ENCODE data around the gene MSMB.
"Not testable (repeated sequence)": the region's sequence is repeated elsewhere in the genome, so short reads cannot be mapped to it uniquely, and the experiment has no call there.

MSMB gene, protein sequence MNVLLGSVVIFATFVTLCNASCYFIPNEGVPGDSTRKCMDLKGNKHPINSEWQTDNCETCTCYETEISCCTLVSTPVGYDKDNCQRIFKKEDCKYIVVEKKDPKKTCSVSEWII

DNA sequence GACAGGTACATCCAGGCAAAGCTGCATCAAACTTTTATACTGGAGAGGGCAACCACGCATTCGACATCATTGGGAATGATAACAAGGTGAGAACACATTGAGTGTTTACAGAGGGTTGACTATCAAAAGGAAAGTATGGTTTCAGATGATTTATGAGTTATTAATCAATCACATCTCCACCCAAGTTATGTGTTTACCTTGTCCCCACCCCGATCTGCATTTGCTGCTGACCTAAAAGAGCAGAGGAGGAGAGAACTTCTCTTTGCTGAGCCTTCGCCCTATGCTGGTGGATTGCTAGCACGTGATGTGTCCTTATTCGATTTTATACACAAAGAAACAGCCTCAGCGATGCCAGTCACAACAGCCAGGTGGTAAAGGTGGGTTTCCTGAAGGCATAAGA, at the start of gene MSMB:
Gene MSMB (minus strand): TSS at position 9 of the 400 bp plus-strand sequence. CDS start 32 bp downstream, outside the sequence.
- no peak for DNase-seq (ENCODE audit: low spot score)

DNA sequence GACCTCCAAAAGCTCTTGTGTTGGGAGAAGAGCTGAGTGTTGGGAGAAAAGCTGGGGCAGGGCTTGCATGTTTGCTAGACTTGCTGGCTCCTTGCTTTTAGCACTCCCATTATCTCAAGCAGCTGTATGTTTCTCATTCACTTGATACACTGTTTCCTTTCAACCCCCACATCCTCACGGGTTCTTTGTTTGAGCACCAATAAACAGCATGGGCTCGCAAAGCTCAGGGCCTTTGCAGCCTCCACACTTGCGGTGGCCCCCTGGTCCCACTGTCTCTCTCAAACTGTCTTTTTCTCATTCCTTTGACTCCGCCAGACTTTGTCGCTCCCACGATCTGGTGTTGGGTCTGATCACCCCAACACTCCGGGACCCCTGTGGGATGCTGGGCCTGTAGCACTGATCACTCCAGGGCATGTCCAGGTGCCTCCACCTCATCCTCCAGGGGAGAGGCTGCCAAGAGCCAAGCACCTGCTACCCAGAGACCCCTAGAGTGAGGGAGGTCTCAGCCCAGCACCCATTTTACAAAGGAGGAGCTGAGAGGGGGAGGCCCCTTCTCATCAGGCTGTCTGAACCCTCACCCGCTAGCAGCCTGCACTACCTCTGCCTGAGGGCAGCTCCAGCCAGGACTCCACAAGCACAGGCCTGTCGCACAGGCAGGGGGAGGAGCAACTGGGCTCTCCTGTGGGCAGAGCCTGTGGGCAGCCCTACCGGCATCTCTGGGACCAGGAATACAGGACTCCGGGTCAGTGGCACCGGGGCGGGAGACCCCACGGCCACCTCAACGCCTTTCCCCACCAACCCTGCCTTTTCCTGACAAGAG, 49.1 kb upstream of the MSMB start:
- DNase-seq (ENCODE audit: low spot score), result no peak

GRCh38 chr10:46094197-46094500, 48.1 kb upstream of the MSMB start:
- no peak for DNase-seq (ENCODE audit: low spot score)

DNA sequence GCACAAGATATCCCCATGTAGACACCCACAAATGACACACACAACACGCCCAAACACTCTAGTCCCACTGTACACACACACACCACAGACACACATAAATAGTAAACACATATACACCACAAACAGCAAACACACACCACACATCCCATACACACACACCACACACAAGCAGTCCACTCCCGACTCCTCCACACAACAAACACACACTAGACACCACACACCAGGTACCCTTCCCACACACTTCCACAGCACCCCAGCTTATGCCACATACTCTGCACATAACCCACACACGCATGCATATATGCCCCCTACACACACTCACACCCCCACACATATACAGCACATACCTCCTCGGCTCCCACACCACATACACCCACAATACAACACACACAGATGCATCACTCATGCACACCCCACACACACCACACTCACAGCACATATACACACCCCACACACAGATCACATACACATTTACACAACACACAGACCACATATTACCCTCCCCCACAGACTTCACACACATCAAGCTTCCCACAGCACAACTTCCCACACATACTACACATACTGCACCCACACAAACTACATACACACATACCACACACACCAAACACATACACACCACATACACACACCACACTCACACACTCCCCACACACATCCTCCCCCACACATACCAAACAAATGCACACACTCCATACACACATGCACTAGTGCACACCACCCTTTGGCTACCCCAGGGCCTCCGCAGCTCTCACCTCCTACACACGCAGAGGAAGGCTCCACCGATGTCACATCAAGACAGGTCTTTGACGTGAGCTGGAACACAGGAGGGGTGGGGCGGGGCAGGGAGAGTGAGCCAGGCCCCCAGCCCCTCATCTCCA, 47.5 kb upstream of the MSMB start:
- not testable (repeated sequence) for DNase-seq (ENCODE audit: low spot score)

DNA sequence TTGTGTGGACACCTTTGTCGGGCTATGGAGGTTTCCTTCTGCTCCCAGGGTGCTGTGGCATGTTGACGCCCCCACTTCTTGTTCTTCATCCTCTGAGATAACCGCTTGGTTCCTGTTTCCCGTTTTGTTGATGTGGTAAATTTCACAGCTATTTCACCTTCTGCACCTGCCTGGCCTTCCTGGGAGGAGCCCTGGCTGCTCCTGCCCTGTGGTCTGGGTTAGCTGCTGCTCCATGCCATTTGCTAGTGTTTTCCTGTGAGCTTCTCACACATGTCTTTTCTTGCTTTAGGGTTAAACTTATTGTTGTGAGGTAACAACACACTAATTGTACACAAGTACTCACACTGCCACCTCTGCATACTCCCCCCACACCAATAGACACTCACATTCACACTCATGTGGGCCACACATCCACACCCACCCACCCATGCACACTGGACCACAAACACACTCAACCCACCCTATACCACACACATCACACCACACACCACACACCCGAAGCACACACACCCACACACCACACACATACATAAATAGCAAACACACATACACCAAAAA, 46.5 kb upstream of the MSMB start:
- no peak for DNase-seq (ENCODE audit: low spot score)

DNA sequence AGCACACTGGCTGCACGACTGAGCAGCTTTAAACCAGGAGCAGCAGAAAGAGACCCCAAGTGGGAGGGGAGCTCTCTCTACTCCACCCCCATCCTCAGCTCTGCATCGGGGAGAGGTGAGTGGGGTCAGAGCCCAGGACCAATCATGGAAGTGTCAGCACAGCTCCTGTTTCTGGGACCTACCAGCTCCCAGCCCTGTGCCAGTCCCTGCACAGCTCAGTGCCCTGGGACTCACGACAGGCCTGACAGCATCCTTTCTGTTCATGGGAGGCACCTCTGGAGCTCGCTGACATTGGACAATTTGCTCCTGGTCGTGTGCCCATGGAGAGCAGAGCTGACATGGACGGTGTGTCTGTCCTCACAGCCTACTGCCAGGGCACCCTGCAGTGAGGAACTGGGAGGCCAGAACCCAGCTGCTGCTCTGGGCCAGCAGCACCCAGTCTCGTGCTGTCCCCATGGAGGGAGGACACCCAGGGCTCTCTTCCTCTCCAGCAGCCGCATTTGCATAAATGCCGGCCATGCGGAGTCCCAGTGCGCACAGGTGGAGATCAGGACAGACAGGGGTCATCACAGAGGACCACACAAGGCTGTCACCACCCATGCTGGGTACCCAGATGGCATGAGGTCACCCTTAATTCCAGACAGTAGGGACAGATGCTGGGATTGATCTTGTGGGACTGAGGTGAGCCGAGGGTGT, 45.9 kb upstream of the MSMB start:
- DNase-seq (ENCODE audit: low spot score), result no peak

DNA sequence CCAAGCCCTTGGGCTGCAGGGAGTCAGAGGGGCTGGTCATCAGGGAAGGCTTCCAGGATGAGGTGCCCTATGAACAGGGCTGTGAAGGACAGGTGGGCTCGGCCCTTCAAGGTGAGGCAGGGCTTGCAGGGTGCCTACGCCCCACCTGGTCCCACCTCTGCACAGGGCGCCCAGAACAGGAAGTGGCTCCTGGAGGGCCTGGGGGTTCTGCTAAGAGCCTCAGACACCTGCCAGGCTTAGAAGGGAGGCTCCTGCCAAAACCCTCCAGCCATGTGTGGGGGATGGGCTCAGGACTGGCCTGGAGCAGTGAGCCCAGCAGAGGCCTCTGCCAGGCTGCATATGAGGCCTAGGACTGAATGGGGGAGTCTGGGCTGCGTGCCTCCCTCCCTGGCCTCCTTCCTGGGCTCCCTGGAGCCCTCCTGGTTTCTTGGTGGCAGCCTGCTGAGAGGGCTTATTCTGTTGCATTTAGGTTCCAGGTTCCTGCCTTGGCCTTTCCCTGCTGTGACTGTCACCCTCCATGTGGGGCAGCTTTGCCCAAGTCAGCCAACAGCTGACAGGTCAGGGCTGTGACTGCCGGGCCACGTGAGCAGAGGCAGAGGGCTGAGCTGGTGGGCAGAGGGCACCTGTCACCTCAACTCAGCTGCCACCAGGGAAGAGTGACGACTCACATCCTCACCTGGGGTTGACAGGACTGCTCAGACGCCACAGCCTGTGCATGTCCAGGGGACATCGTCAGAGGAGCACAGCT, 45.2 kb upstream of the MSMB start:
- DNase-seq (ENCODE audit: low spot score), result no peak

GRCh38 chr10:46090258-46090812, 44.3 kb upstream of the MSMB start:
- no peak for DNase-seq (ENCODE audit: low spot score)

DNA sequence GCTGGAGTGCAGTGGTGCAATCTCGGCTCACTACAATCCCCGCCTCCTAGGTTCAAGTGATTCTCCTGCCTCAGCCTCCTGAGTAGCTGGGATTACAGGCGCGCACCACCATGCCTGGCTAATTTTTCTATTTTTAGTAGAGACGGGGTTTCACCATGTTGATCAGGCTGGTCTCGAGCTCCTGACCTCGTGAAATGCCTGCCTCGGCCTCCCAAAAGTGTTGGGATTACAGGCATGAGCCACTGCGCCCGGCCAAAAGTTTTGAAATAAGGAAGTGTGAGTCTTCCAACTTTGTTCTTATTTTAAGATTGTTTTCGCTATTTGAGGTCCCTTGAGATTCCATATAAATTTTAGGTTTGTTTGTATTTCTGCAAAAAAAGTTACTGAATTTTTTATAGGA, 41.3 kb upstream of the MSMB start:
- DNase-seq (ENCODE audit: low spot score), result not testable (repeated sequence)

GRCh38 chr10:46084321-46085165, 38.5 kb upstream of the MSMB start:
- no peak for DNase-seq (ENCODE audit: low spot score)

DNA sequence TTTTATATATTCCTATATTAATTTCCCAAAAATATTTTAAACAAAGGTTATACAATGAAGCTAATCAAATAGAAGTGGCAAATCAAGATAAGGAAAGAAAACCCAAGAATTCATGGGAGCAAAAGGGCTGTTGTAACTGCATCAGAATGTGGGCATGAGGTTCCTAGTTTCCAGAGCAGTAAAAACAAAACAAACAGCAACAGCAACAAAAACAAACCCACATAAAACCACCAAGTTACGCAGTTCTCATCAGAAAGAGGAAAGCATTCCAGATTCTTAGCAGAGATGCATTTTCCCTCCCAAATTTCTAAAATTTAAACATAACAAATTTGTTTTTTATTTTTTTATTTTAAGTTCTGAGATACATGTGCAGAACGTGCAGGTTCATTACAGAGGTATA, 34.8 kb upstream of the MSMB start:
- no peak for DNase-seq (ENCODE audit: low spot score)

- no peak for DNase-seq (ENCODE audit: low spot score)
Measured at GRCh38 chr10:46079831-46080585, 33.9 kb upstream of the MSMB start.

DNA sequence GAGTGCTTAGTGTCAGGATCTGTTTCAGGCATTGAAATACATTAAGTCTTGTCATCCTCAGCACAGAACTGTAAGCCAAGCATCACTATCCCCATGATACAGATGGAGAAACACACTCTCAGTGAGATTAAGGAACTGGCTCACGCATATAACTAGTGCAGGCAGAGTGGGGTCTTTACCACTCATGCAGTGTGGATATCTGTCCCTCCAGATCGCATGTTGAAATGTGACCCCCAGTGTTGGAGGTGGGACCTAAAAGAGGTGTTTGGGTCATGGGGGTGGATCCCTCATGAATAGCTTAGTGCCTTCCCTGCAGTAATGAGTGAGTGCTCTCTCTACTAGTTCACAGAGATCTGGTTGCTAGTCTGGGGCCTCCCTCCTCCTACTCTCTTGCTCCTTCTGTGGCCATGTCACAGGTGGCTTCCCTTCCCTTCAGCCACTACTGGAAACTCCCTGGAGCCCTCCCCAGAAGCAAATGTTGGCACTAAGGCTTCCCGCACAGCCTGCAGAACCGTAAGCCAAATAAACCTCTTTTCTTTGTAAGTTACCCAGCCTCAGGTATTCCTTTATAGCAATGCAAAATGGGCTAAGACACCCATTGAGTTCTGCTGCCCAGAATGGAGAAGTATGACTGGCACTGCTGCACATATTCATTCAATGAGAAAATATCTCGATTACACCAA, 31.8 kb upstream of the MSMB start:
- no peak for DNase-seq (ENCODE audit: low spot score)

DNA sequence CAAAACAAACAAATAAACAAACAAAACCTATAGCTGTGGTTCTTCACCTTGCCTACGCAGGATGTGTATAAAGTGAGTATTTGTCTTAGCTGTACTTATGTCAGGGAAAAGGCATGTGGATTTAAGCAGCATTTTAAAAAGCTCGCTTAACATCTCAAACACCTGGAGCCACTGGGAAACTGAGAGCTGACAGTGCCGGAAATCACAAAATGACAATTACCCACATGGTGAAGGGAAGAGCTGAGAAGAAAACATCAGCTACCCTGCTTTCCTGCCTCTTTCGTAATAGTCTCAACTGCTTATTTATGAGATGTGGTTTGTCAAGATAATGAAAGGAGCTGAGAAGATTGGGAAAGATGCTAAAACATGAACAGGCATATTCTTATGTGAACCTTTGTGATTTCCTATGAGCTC, 31.1 kb upstream of the MSMB start:
- no peak for DNase-seq (ENCODE audit: low spot score)

GRCh38 chr10:46075869-46076268, 29.8 kb upstream of the MSMB start:
- no peak for DNase-seq (ENCODE audit: low spot score)

- DNase-seq (ENCODE audit: low spot score), result no peak
Measured at GRCh38 chr10:46074196-46074946, 28.3 kb upstream of the MSMB start.

DNA sequence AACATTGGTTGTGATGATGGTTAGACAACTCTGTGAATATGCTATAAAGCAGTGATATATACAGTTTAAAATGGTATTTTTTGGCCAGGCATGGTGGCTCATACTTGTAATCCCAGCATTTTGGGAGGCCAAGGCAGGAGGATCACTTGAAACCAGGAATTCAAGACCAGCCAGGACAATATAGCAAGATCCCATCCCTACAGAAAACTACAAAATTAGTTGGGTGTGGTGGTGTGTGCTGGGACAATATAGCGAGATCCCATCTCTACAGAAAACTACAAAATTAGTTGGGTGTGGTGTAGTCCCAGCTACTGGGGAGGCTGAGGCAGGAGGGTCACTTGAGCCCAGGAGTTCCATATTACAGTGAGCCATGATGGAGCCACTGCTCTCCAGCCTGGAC, 27.5 kb upstream of the MSMB start:
- DNase-seq (ENCODE audit: low spot score), result no peak

GRCh38 chr10:46070749-46071148, 24.7 kb upstream of the MSMB start:
- no peak for DNase-seq (ENCODE audit: low spot score)

Measured in GM03348 (cell line).